ENCODE data around the gene RIT2.
"Not testable (repeated sequence)": the region's sequence is repeated elsewhere in the genome, so short reads cannot be mapped to it uniquely, and the experiment has no call there.

Gene RIT2

GRCh38 chr18:42813570-42813969, 301.9 kb downstream of the RIT2 start:
- Mint-ChIP-seq H3K4me1 (no peaks in the 10 kb centered on the region), H3K36me3 (ENCODE audit: low read depth) (no peaks in the 10 kb centered on the region), H3K27me3 (ENCODE audit: low read depth) (no peaks in the 10 kb centered on the region), H3K27ac (no peak overlapping the region), H3K4me3 (no peak overlapping the region), H3K9me3 (no peaks in the 10 kb centered on the region)
- TF ChIP-seq CTCF (IDR thresholded peaks at IDR 0.05; ENCODE audit: unreplicated experiment in 3 of 3), result no peak

GRCh38 chr18:42807887-42808286, 307.6 kb downstream of the RIT2 start:
- no peak for TF ChIP-seq CTCF (IDR thresholded peaks at IDR 0.05; ENCODE audit: unreplicated experiment in 3 of 3)
- Mint-ChIP-seq H3K4me1 (no peaks in the 10 kb centered on the region), H3K27ac (no peak overlapping the region), H3K4me3 (no peak overlapping the region), H3K9me3 (no peaks in the 10 kb centered on the region), H3K36me3 (ENCODE audit: low read depth) (no peaks in the 10 kb centered on the region), H3K27me3 (ENCODE audit: low read depth) (no peaks in the 10 kb centered on the region)

DNA sequence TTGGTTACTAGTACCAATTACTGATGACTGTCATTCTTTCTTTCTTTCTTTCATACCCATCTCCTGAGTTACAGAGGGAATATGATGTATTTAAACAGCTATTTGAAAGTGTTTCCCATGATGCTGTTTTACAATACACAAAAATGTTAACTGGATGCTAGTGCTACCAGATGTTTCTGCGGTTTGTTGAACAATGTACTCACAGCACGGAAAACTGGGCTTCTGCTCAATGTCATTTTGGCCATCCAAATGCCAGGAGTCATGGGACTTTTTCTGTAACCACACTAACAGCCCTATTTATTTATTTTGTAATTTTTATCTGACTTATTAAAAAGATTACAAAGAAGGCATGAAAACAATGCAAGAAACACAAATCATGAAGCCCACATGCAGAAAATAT, 313.8 kb downstream of the RIT2 start:
- H3K9me3 Mint-ChIP-seq, result no peaks in the 10 kb centered on the region
- H3K36me3 Mint-ChIP-seq (ENCODE audit: low read depth), result no peaks in the 10 kb centered on the region
- TF ChIP-seq CTCF (IDR thresholded peaks at IDR 0.05; ENCODE audit: unreplicated experiment in 3 of 3), result no peak
- H3K27me3 Mint-ChIP-seq (ENCODE audit: low read depth), result no peaks in the 10 kb centered on the region
- H3K4me1 Mint-ChIP-seq, result no peaks in the 10 kb centered on the region
- no peak overlapping the region for H3K4me3 Mint-ChIP-seq
- no peak overlapping the region for H3K27ac Mint-ChIP-seq

- H3K36me3 Mint-ChIP-seq (ENCODE audit: low read depth), result no peaks in the 10 kb centered on the region
- no peak for TF ChIP-seq CTCF (IDR thresholded peaks at IDR 0.05; ENCODE audit: unreplicated experiment in 3 of 3)
- H3K27me3 Mint-ChIP-seq (ENCODE audit: low read depth), result no peaks in the 10 kb centered on the region
- H3K27ac Mint-ChIP-seq, result no peak overlapping the region
- H3K9me3 Mint-ChIP-seq, result no peaks in the 10 kb centered on the region
- H3K4me3 Mint-ChIP-seq, result no peak overlapping the region
- no peaks in the 10 kb centered on the region for H3K4me1 Mint-ChIP-seq
These were observed 316.8 kb downstream of the RIT2 start for GRCh38 chr18:42798606-42799170.

DNA sequence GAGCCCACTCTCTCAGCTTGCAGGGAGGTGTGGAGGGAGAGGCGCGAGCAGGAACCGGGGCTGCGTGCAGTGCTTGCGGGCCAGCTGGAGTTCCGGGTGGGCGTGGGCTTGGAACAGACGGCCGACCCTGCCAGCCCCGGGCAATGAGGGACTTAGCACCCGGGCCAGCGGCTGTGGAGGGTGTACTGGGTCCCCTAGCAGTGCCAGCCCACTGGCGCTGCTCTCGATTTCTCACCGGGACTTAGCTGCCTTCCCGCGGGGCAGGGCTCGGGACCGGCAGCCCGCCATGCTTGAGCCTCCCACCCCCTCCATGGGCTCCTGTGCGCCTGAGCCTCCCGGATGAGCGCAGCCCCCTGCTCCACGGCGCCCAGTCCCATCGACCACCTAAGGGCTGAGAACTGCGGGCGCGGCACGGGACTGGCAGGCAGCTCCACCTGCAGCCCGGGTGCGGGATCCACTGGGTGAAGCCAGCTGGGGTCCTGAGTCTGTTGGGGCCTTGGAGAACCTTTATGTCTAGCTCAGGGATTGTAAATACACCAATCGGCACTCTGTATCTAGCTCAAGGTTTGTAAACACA, 320.2 kb downstream of the RIT2 start:
- not testable (repeated sequence) for H3K36me3 Mint-ChIP-seq (ENCODE audit: low read depth); H3K4me1 Mint-ChIP-seq; H3K27ac Mint-ChIP-seq; H3K27me3 Mint-ChIP-seq (ENCODE audit: low read depth); H3K9me3 Mint-ChIP-seq; H3K4me3 Mint-ChIP-seq

GRCh38 chr18:42792731-42793130, 322.8 kb downstream of the RIT2 start:
- H3K36me3 Mint-ChIP-seq (ENCODE audit: low read depth), result no peaks in the 10 kb centered on the region
- H3K9me3 Mint-ChIP-seq, result peaks cover 2% of the 10 kb centered on the region
- H3K4me1 Mint-ChIP-seq, result no peaks in the 10 kb centered on the region
- H3K27ac Mint-ChIP-seq, result no peak overlapping the region
- H3K27me3 Mint-ChIP-seq (ENCODE audit: low read depth), result no peaks in the 10 kb centered on the region
- no peak overlapping the region for H3K4me3 Mint-ChIP-seq
- TF ChIP-seq CTCF (IDR thresholded peaks at IDR 0.05; ENCODE audit: unreplicated experiment in 3 of 3), result no peak
